ENCODE measurements around the gene CC2D2B. TPM values are rescaled to one million over a fixed set of nuclear protein-coding genes. Genes with fewer than 3 reads are reported as not detected.
"Not testable (repeated sequence)": the region's sequence is repeated elsewhere in the genome, so short reads cannot be mapped to it uniquely, and the experiment has no call there.

Gene CC2D2B
- total RNA-seq, 1 donor = under 0.01 TPM

DNA sequence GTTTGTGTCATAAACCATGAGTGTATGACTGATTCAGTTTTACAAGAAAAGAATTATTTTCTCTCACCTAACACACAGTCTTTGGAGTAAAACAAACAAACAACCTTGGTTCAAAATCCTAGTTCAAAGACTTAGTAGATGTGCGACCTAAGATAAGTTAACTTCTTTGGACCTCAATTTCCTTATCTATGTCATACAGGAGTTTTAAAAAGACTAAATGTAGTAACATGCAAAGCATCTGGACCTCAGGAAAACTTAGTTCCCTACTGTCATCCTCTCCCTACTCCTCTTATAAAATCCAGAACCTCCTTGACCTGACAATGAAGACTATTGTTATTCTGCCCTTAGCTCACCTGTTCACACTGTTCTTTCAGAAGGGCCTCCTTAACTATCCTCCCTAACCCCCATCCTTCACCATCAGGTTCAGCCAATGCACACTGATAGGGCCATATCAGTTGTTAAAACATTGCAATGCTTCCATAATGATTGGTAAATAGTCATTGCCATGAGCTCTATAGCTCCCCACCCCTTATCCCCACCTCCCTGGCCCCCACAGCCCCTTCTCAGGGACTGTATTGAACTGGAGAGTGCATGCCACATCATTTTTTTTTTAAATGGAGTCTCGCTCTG is 106.8 kb downstream of the CC2D2B start:
- DNase-seq (ENCODE audit: low read depth in 2 of 3, low spot score in 2 of 3) = no peak

DNA sequence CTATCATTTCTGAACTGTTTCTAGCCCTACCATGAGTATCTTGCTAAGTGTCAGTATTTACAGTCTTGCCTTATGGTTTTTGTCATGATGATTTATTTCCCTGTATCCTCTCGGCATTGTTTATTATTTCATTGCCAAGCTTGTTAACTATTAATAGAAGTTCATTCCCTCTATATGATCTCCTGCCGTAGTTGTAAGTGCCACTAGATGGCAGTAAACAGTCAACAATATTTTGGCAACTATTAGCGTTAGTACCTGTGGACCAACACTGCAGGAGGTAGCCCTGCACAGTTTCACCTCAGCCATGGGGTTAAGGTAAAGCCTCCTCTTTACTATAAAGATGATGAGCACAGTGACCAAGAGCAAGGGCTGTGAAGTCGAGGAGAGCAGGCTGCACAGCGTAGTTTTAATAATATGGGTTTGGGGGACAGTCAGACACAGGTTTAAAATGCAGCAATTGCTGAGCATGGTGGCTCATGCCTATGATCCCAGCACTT is 109.5 kb downstream of the CC2D2B start:
- peak; percentile 10 to 78 (median 60) for DNase-seq (ENCODE audit: low read depth in 2 of 3, low spot score in 2 of 3)

DNA sequence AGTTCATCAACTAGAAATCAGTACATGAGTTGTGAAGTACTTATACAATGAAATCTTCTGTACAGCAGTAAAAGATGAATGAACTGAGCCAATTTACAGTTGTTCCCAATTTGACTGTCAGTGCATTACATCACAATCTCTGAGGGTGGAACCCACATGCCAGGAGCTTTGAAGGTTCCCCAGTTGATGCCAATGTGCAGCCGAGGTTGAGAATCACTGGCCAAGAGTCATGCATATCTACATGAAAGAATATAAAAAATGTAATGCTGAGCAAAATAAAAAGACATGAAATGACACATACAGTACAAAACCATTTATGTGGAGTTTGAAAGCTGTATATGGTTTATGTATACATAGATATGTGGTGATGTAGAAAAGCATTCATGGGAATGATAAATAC is 113.6 kb downstream of the CC2D2B start:
- no peak for DNase-seq (ENCODE audit: low read depth in 2 of 3, low spot score in 2 of 3)

DNA sequence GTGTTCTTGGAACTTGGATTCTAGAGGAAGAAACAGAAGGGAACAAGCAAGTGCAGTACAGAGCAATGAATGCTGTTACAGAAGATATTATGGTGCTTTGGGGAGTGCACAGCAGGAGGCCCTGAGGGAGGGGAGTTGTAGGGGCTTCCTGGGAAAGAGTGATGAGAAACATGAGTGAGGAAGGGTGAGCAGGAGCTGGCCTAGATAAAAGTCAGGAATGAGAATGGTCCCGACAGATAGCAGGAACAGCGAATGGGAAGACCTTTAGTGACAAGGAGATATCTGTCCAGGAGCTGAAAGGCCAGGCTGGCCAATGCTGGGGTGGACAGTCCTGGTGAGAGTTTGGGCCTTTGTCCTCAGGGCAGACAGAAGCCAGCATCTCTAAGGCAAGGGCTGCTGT is 115.0 kb downstream of the CC2D2B start:
- no peak for DNase-seq (ENCODE audit: low read depth in 2 of 3, low spot score in 2 of 3)

DNA sequence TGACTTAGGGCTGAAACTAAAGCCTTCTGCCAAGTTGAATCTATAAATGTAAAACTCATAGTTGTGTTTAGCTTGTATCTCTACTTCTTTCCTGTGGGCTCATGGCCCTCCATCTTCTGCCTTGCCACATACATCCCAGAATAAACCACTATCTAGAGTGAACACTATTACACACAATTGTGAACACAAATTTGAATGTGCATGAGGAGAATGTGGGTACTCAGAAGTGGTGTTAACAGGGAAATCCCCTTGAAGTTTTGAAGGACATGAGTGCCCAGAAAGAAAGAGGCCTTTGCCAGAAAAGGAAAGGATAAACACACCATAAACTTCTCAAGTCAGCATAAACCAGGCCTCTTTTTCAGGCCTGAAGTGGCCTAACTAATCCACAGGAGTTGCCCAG is 115.4 kb downstream of the CC2D2B start:
- DNase-seq (ENCODE audit: low read depth in 2 of 3, low spot score in 2 of 3) = no peak

DNA sequence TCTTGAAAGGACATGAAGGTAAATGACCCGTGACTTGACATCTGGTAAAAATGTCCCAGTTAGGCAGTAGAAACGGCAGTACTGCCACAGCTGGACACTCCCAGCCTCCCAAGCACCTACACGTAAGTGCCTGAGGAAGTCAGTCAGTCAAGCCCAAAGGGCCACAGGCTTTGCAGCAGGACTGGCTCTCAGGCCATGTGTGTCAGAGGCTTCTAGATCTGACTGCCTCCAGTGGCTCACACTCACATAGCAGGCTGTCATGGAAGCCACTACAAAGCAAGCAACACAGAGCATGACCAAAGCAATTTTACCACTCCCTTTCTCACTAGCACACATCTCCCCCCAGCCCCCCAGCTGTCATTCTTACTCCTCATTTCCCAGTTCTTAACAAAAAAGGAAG is 117.8 kb downstream of the CC2D2B start:
- peak in 1 of 3 donors; percentile 18 for DNase-seq (ENCODE audit: low read depth in 2 of 3, low spot score in 2 of 3)

DNA sequence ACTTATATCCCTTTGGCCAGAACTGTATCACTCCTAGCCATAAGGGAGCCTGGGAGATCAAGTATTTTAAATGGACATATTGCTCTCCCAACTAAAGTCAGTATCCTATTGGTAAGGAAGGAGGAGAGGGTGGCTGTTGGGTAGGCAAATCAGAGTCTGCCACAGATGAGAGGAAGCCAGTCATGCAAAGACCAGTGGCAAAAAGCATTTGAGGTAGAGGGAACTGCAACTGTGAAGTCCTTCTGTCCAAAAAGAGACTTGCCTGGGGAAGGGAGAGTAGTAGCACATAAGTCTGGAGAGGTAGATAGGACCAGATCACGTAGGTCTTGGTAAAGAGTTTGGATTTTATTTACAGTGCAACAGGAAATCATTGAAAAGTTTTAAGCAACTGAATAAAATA is 126.8 kb downstream of the CC2D2B start:
- DNase-seq (ENCODE audit: low read depth in 2 of 3, low spot score in 2 of 3) = no peak

DNA sequence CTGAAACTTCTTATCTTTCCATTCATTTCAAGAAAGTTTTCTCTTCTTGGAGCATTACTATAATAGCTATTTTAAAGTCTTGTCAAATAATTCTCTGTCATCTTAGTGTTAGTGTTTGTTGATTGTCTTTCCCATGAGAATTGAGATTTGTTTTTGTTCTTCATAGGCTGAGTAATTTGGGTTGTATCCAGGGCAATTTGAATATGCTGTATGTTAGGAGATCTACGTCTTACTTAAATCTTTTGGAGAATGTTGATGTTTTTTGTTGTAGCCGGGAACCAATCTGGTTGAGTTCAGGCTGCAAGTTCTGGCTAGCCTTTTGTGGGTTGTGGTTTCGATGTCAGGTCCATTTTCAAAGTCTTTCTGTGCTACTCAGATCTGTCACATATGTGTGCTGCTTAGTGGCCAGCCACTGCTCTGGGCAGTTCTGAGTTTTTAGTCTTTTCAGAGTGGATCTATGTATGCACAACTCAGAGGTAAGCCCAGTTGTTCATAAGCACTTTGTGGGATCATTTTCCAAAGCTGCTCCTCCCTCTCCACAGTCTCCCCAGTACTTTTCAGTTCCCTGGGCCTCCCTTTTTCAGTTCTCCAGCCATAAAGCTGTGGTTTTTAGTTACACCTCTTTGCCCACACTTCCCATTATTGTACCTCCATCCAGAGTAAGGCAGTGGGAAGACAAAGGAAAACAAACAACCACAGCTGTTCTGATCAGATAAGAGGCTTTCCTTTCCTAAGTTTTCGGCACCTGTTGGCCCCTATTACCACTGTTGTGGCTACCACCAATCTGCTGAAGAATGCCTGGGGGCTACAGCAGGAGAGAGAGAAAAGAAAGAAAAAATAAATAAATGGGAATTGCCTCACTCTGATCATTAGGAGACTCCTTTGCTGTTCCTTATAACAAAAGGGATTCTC is 131.0 kb downstream of the CC2D2B start:
- DNase-seq (ENCODE audit: low read depth in 2 of 3, low spot score in 2 of 3) = no peak

DNA sequence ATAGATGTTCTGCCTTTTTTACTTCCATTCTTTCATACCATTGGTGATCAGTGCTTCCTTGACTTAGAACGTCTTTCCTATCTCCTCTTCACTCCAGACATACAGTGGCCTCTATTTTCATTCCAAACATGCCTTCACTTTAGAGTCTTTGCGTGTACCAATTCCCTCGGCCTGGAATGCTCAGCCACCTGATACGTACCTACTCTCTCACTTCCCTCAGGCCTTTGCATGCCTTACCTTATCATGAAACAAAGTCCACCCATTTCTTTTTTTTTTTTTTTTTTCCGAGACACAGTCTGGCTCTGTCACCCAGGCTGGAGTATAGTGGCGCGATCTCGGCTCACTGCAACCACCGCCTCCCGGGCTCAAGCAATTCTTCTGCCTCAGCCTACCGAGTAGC is 133.4 kb downstream of the CC2D2B start:
- DNase-seq (ENCODE audit: low read depth in 2 of 3, low spot score in 2 of 3) = no peak

DNA sequence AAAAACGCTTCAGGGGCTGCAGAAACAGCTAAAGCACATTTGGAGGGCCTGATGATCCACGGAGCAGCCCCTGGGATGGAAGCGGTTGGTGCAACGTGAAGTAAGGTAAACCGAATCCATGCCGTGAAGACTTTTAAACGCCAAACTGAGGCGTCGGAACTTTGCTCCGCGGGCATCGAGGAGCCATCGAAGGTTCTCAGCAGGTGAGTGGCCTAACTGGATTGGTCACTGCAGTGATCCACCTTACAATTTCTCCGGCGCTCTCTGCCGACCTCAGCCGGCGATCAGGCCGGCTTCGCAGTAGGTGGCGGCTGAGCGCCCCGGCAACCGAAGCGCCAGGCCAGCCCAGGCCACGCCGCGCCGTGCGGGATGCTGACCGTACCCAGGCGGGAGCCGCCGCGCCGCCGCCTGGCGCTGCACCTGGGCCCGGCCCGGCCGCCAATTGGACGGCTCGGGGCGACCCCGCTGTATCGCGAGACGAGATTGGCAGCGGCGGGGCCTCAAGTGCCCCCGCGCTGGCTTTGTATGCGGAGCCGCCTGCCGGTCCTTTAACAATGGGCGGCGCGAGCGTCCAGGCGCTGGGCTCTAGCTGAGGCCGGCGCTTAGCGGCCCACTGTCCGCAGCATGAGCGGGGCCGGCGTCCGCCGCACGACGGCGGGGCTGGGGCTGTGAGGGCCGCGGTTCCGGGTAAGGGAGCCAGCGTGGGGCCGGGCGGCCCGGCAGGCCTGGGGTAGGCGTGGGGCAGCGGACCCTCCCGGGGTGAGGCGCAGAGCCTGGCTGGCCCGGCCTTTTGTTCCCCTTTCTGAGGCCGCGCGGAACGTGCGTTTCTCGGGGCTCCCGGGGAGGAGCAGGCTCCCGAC is 135.5 kb downstream of the CC2D2B start, which contains the start of gene CCNJ:
Gene CCNJ, plus strand, starts transcription at position 551 of the 860 bp plus-strand sequence. CDS start 811 bp downstream, outside the sequence.
- DNase-seq (ENCODE audit: low read depth in 2 of 3, low spot score in 2 of 3) = peak; percentile 68 to 90 (median 86)

DNA sequence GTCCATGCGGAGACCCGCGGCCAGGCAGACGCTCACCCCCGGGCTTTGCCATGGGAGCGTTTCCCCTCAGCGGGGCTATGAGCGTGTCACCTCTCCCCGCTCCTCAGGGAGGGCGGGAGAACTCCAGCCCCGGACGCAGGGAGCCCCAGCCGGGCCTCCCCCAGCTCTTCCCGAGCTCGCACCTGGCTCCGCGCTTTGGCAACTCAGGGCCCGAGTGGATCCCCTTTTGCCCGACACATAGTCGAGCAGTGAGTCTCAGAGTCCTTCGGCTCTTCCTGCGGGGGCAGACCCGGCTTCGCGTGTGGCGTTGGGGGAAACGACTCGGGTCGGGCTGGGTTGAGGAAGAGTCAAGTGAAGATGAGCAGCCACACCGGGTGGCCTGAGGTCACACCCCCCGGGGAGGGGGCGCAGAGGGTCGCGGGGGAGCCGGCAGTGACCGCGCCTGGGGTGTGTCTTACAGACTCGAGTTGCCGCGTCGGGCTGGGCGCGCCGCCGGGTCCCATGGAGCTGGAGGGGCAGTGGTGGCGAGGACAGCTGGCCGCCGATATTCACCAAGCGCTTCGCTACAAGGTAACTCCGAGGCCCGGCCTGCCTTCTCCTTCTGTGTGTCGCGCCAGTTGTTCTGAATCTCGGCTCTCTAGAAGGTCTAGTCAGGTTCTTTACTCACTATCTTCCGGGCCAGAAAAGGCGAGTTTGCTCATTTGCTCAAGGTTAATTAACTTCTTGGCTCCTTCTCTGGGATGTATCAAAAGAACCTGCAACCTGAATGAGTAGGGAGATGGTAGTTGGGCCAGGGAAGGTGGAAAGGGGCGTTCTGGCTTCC is 136.3 kb downstream of the CC2D2B start:
- peak; percentile 22 to 64 (median 44) for DNase-seq (ENCODE audit: low read depth in 2 of 3, low spot score in 2 of 3)

DNA sequence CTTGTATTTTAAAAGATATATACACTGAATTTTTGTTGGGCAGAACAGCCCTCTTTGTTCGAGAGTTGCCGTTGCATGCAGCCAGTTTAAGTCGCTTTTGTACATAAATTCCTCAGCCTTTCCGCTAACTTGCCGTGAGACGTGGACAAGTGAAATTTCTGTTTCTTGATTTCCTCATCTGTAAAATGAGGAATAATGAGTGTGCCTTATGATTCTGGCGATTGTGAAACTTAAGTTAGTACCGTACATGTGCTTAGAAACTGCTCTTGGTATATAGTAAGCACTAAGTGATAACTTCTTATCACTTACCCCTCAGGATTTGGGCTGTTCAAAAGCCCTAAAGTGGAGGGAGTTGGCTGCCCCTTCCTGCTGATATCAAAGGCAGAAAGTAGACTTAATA is 137.0 kb downstream of the CC2D2B start:
- peak in 1 of 3 donors; percentile 14 for DNase-seq (ENCODE audit: low read depth in 2 of 3, low spot score in 2 of 3)

DNA sequence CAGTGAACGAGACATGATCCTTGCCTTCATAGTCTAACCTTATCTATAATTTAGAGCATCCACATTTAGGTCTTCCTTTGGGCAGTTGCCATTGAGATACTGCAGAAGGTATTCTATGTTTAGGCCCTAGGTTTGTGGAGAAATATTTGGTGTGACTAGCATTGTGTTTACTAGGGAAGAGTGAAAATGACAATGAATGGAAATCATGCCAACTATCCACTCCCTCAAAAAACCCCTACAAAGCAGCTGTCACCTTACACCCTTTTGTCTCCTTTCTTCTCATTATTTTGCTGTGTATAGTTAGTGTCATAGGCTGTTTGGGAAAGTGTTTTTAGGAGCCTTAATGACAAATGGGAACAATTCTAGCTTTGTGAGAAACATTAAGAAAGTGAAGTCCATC is 138.8 kb downstream of the CC2D2B start:
- DNase-seq (ENCODE audit: low read depth in 2 of 3, low spot score in 2 of 3) = no peak

DNA sequence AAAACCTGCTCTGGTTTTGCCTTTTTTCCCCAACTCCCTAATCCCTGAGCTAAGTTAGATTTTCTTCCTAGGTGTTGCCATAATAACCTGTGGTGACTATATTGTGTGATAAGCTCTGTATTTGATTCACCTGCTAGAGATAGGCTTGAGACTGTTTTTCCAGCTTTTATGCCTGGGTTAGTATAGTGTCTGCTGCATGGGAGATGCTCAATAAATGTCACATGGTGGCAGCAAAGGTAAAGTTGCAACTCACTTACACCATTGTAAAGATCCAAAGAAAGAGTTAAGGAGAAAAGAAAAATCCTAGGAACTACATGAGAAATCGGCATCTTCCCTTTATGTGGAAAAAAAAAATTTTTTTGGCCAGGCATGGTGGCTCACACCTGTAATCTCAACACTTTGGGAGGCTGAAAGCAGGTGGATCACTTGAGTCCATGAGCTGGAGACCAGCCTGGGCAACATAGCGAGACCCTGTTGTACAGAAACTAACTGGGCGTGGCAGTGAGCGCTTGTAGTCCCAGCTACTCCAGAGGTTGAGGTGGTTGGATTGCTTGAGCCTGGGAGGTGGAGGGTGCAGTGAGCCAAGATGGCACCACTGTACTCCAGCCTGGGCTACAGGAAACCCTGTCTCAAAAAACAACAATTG is 139.4 kb downstream of the CC2D2B start:
- DNase-seq (ENCODE audit: low read depth in 2 of 3, low spot score in 2 of 3) = no peak

DNA sequence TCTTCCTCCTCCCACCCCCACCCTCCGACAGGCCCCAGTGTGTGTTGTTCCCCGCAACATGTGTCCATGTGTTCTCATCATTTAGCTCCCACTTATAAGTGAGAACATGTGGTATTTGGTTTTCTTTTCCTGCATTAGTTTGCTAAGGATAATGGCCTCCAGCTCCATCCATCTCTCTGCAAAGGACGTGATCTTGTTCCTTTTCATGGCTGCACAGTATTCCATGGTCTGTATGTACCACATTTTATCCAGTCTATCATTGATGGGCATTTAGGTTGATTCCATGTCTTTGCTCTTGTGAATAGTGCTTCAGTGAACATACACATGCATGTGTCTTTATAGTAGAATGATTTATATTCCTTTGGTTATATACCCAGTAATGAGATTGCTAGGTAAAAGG is 140.2 kb downstream of the CC2D2B start:
- not testable (repeated sequence) for DNase-seq (ENCODE audit: low read depth in 2 of 3, low spot score in 2 of 3)

DNA sequence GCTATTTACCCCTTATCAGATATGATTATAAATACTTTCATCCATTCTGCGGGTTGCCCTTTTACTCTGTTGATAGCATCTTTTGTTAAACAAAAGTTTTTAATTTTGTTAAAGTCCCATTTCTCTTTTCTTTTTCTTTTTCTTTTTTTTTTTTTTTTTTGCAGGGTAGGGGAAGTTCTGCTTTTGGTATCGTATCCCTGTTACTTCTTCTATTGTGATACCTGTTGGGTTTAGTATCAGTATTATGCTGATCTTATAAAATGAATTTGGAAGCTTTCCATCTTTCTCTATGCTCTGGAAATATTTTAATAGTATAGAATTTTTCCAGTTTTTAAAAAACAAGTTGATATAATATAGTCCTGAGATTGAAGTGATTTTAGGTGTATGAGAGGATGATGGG is 141.6 kb downstream of the CC2D2B start:
- no peak for DNase-seq (ENCODE audit: low read depth in 2 of 3, low spot score in 2 of 3)

DNA sequence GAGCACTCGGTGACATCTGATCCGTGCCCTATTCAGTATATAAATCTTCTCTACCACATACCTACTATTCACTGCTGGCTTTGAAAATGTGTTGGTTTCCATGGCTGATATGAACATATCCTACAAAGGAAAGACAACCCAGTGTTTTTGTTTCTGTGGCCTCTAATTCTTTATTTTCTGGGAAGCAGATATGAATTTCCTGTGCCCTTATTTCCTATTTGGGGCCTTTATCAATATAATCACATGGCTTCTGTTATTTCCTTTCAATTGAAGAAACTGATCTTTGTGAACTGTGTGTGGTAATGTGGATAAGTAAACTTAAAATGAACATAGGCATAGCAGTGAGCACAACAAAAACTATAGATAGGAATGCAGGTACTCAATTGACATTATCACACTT is 146.2 kb downstream of the CC2D2B start:
- DNase-seq (ENCODE audit: low read depth in 2 of 3, low spot score in 2 of 3) = no peak

DNA sequence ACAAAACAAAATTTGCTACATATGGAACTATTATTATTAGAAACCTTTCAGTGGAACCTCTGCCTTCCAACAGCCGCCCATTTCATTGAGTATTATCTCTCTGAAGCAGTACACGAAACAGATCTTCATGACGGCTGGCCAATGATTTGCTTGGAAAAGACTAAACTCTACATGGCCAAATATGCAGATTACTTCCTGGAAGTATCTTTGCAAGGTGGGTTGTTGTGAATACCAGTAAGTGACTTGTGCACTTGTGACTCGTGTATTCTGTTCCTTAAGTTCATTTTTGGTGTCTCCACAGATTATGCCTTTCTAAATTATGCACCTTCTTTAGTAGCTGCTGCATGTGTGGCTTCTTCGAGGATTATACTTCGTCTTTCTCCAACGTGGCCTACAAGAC is 149.0 kb downstream of the CC2D2B start:
- DNase-seq (ENCODE audit: low read depth in 2 of 3, low spot score in 2 of 3) = no peak

DNA sequence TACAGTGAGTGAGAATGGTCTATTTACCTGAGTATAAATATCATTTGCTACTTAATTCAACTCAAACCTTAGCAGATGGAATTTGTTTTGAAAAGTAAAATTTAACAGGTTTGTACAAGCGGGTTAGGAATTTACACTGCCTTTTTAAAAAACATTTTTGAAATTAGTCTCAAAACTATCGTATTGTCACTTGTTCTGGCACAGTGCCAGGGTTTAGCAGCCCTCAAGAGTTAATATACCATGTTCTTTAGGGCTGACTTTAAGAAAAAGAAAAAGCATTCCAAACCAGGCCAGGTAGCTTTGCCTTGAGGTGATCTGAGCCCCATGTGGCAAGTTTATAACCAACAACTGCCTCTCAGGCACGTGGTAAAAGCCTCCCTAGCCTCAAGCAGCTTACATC is 153.5 kb downstream of the CC2D2B start:
- no peak for DNase-seq (ENCODE audit: low read depth in 2 of 3, low spot score in 2 of 3)

DNA sequence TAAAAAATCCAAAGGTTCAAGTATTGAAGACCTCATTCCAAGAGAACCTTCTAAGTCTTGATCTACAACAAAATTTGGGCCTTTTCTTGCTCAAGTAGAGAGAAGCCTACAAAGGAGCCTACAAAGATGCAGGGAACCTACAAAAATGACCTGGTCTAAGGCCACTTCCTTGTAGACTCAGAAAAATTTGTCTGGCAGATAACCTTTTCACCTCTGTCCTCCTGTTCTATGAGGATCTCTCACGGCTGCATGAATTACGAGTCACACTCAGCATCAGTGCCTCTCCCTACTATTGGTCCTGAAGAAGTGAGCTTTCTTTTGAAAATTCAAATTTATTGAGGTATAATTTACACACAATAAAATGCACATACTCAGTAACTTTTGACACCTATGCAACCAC is 164.9 kb downstream of the CC2D2B start:
- DNase-seq (ENCODE audit: low read depth in 2 of 3, low spot score in 2 of 3) = no peak

All from hematopoietic multipotent progenitor cell (in vitro differentiated cells).